T-helper 17 cell (primary cell): ENCODE measurements around the gene ANO9. TPM values are rescaled to one million over a fixed set of nuclear protein-coding genes. Genes with fewer than 3 reads are reported as not detected.
"Not testable (repeated sequence)": the region's sequence is repeated elsewhere in the genome, so short reads cannot be mapped to it uniquely, and the experiment has no call there.

Source experiments
- ATAC-seq: fragments of 150-1000 bp; cut with Tn5 transposase; 2 replicates; pipeline ENCODE4 v1.10.0; 2021; ENCODE audit warnings: mild to moderate bottlenecking, moderate library complexity
- DNase-seq, 3 donors: peaks; one replicate each; pipeline versions ENCODE4 v3.0.0 to v3.0.0-alpha.2; 2020 to 2021
- H3K9me3 ChIP-seq: one replicate; pipeline ENCODE4 v1.7.0; 2013; ENCODE audit warnings: low read length, mild to moderate bottlenecking; ENCODE audit not compliant: control insufficient read depth, poor library complexity, severe bottlenecking
- H3K27ac Mint-ChIP-seq: one replicate; pipeline ENCODE4 v1.8.0; 2022; ENCODE audit warnings: mild to moderate bottlenecking, moderate library complexity, mixed read lengths
- H3K27me3 Mint-ChIP-seq: one replicate; pipeline ENCODE4 v1.8.0; 2022; ENCODE audit warnings: mixed read lengths
- H3K36me3 Mint-ChIP-seq: one replicate; pipeline ENCODE4 v1.8.0; 2022; ENCODE audit warnings: low read depth, mixed read lengths
- H3K4me1 Mint-ChIP-seq: one replicate; pipeline ENCODE4 v1.8.0; 2022; ENCODE audit warnings: mild to moderate bottlenecking, mixed read lengths
- H3K4me3 Mint-ChIP-seq: one replicate; pipeline ENCODE4 v1.8.0; 2022; ENCODE audit warnings: mild to moderate bottlenecking, moderate library complexity, mixed read lengths
- total RNA-seq, 4 donors: library from RNA in 2 of 4; stranded (reverse) in 2 of 4; gene quantifications; one replicate each; pipeline ENCODE4 v1.2.3 and lab custom pipeline; 2022 to 2026

ANO9 gene
- total RNA-seq, 2 donors from 2014 or later, result 131 to 165 TPM

DNA sequence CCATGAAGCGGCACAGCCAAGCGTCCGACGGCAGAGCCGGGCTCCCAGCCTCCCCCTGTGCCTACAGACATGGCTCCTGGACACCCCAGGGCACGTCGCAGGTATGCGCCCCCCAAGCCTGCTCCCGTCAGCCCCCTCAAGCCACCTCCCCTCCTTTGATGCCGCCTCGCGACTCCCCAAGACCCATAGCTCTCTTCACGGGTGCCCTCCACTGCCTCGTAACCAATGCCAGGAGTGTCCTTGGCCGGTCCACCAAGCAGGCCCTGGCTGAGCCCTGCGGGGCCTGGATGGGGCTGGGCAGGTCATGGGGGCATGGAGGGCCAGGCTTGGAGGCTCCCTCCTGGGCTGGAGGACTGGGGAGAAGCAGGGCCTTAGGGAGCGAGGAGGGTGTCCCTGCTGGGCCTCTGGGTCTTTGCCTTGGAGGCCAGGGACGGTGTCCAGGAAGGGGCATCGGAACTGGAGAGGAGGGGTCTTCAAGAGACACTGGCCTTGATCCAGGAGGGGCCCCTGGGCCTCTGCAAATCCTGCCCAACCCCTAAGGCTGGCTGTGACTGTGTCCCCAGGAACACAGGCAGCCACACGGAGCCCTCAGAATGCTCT is 9.2 kb downstream of the ANO9 start:
- DNase-seq (no peak), ATAC-seq (no peak)
- no peaks in the 10 kb centered on the region for H3K36me3 Mint-ChIP-seq
- H3K27ac Mint-ChIP-seq, result no peak overlapping the region
- H3K4me3 Mint-ChIP-seq, result no peak overlapping the region
- no peaks in the 10 kb centered on the region for H3K27me3 Mint-ChIP-seq
- no peaks in the 10 kb centered on the region for H3K9me3 ChIP-seq
- H3K4me1 Mint-ChIP-seq, result peaks cover 12% of the 10 kb centered on the region

GRCh38 chr11:431921-432320 is 9.9 kb downstream of the ANO9 start:
- Mint-ChIP-seq H3K36me3 (no peaks in the 10 kb centered on the region), H3K27ac (no peak overlapping the region), H3K4me3 (no peak overlapping the region), H3K27me3 (no peaks in the 10 kb centered on the region), H3K4me1 (peaks cover 7% of the 10 kb centered on the region)
- no peak for DNase-seq
- no peak for ATAC-seq
- H3K9me3 ChIP-seq, result no peaks in the 10 kb centered on the region

DNA sequence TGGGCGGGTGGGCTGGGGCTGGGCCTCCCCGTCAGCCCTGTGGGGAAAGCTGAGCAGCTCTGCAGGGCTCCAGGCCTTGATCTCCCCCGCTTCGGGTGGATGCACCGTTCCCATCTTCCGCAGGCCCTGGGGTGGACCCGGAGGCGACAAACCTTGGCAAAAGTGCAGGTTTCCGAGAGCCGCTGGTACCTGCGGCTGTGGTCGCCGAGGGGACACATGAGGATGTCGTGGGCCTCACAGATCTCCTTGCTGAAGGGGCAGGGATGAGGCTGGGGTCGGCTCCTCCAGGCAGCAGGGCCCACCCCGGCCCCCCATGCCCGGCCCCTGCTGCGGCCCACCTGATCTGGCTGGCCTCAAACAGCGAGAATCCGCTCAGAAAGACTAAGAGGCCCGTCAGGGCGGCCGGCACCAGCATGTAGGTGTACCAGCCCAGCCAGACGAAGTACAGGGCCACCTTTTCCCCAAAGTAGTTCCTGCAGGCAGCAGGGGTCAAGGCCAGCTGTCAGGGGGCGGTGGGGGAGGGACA is 11.8 kb downstream of the ANO9 start:
- DNase-seq (no peak), ATAC-seq (no peak)
- Mint-ChIP-seq H3K27ac (no peak overlapping the region), H3K4me3 (no peak overlapping the region), H3K27me3 (no peaks in the 10 kb centered on the region), H3K36me3 (no peaks in the 10 kb centered on the region), H3K4me1 (peaks cover 3% of the 10 kb centered on the region)
- no peaks in the 10 kb centered on the region for H3K9me3 ChIP-seq

DNA sequence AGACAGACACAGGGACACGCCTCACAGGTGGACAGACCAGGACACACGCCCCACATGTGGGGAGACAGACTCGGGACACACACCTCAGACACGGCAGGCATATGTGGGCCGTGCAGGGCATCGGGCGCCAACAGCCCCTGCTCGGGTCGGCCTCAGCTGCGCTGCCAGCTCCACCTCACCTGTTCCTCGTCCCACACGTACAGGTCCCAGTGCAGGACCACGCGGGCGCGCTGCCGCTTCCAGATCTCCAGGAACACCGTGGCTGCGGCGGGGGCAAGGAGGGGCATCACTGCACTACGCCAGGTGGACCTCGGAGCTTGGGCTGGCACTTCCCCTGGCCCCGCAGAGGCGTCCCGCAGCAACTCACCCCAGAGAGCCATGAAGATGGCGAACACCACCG is 12.4 kb downstream of the ANO9 start:
- no peak for ATAC-seq
- H3K36me3 Mint-ChIP-seq, result peaks cover 4% of the 10 kb centered on the region
- H3K4me1 Mint-ChIP-seq, result no peaks in the 10 kb centered on the region
- no peaks in the 10 kb centered on the region for H3K9me3 ChIP-seq
- peak in 1 of 3 donors; percentile 3 for DNase-seq
- no peaks in the 10 kb centered on the region for H3K27me3 Mint-ChIP-seq
- no peak overlapping the region for H3K27ac Mint-ChIP-seq
- H3K4me3 Mint-ChIP-seq, result no peak overlapping the region

GRCh38 chr11:428295-428694 is 13.5 kb downstream of the ANO9 start:
- Mint-ChIP-seq H3K4me3 (no peak overlapping the region), H3K36me3 (peaks cover 6% of the 10 kb centered on the region), H3K27me3 (no peaks in the 10 kb centered on the region), H3K27ac (no peak overlapping the region), H3K4me1 (no peaks in the 10 kb centered on the region)
- DNase-seq (no peak), ATAC-seq (no peak)
- no peaks in the 10 kb centered on the region for H3K9me3 ChIP-seq

GRCh38 chr11:426851-427250 is 15.0 kb downstream of the ANO9 start:
- ATAC-seq (no peak), DNase-seq (no peak)
- Mint-ChIP-seq H3K36me3 (peaks cover 6% of the 10 kb centered on the region), H3K4me1 (no peaks in the 10 kb centered on the region), H3K27ac (no peak overlapping the region), H3K4me3 (no peak overlapping the region), H3K27me3 (no peaks in the 10 kb centered on the region)
- no peaks in the 10 kb centered on the region for H3K9me3 ChIP-seq

DNA sequence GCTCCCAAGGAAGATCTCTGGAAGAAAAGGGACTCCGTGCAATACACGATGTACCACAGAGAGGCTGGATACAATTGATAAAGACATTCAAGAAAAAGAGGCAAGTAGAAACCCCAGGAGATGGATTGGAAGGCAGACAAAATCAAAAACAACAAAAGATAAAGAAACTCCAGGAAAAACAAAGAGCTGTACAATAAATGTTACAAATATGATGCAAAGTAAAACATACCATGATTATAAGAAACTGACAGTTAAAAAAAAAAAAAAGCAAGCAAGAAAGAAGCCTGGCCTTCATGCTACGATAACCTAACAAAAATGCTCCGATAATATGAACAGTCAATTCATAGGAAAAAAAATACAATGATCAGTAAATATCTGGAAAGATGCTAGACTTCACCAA is 16.5 kb downstream of the ANO9 start:
- peaks cover 6% of the 10 kb centered on the region for H3K36me3 Mint-ChIP-seq
- no peaks in the 10 kb centered on the region for H3K9me3 ChIP-seq
- ATAC-seq (no peak), DNase-seq (no peak)
- no peaks in the 10 kb centered on the region for H3K4me1 Mint-ChIP-seq
- no peak overlapping the region for H3K4me3 Mint-ChIP-seq
- no peaks in the 10 kb centered on the region for H3K27me3 Mint-ChIP-seq
- no peak overlapping the region for H3K27ac Mint-ChIP-seq

- H3K4me3 Mint-ChIP-seq, ATAC-seq, H3K9me3 ChIP-seq, H3K4me1 Mint-ChIP-seq, H3K27me3 Mint-ChIP-seq, DNase-seq, H3K27ac Mint-ChIP-seq, H3K36me3 Mint-ChIP-seq: not testable (repeated sequence)
These were observed 17.0 kb downstream of the ANO9 start for GRCh38 chr11:424766-425165.

- no peaks in the 10 kb centered on the region for H3K9me3 ChIP-seq
- H3K4me1 Mint-ChIP-seq, result no peaks in the 10 kb centered on the region
- DNase-seq, result no peak
- ATAC-seq, result no peak
- no peak overlapping the region for H3K4me3 Mint-ChIP-seq
- no peaks in the 10 kb centered on the region for H3K27me3 Mint-ChIP-seq
- peaks cover 6% of the 10 kb centered on the region for H3K36me3 Mint-ChIP-seq
- no peak overlapping the region for H3K27ac Mint-ChIP-seq
These were observed 17.6 kb downstream of the ANO9 start for GRCh38 chr11:424232-424631.

DNA sequence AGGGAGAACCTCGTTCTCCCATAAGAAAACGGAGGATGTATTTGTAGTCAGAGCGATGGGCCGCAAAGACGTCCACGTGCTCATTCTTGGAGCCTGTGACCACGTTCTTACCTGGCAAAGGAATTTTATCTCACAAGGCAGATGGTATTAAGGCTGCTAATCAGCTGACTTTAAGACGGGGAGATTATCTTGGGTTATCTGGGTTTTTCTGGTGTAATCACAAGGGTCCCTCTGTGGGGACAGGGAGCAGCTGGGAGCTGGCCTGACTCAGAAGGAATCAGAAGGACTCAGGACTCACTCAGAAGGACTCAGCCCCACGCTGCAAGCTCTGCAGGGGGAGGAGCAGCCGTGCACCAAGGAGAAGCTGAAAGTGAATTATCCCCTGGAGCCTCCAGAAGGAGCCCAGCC is 19.6 kb downstream of the ANO9 start:
- no peak for ATAC-seq
- H3K27me3 Mint-ChIP-seq, result no peaks in the 10 kb centered on the region
- no peaks in the 10 kb centered on the region for H3K4me1 Mint-ChIP-seq
- no peak for DNase-seq
- H3K4me3 Mint-ChIP-seq, result no peak overlapping the region
- peaks cover 6% of the 10 kb centered on the region for H3K36me3 Mint-ChIP-seq
- no peak overlapping the region for H3K27ac Mint-ChIP-seq
- H3K9me3 ChIP-seq, result no peaks in the 10 kb centered on the region

DNA sequence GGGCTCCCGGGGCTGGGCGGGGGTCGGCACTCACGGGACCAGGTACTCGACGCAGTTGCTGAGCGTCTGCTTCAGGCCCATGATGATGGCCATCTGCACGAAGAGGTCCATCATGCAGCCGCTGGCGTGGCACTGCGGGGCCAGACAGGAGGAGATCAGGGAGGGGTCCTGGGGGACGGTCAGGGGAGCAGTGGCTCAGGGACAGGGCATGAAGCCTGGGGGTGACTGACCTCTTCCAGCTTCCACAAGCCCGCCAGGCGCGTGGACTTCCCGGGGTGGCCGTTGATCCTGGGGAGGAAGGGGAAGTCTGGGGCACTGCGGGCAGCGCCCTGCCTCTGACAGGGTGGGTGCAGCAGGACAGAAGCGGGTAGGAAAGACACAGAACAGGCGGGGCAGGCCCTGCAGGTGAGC is 20.9 kb downstream of the ANO9 start:
- no peak overlapping the region for H3K4me3 Mint-ChIP-seq

DNA sequence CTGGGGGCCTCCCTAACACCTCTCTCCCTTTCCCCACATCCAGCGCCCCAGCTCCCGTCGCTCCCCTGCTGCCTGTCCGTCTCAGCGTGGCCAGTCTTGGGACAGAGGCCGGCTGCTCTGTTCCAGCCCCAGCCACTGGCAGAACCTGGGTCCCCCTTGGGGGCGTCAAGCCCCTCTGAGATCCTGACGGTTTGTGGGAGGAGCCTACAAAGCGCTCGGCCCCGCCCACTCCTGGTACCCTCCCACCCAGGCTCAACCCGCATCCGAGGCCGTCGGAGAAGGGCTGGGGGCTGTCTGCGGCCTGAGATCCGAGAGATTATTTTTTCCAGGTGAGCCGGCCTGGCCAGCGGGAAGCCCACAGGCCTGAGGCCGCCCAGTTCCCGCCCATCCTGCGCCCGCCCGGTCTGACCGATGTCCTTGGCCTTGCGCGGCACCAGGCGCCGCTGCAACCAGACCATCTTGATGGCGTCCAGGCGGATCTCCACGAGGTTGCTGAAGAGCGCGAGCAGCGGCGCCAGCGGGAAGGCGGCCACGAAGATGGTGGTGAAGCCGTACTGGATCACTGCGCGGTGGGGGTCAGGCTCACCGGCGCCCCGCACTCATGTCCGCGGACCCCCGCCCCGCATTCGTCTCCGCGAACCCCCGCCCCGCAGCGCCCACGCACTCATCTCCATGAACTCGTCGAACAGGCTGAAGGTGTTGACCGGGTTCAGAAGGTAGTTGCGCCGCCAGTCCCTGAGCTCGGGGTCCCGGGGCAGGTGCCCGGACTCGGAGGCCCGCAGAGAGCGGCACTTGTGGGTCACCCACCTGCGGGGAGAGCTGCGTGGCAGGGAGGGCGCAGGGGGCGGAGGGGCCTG is 21.5 kb downstream of the ANO9 start:
- DNase-seq (peak in 2 of 3 donors; percentile 4 to 10), ATAC-seq (no peak)
- H3K27me3 Mint-ChIP-seq, result no peaks in the 10 kb centered on the region
- no peak overlapping the region for H3K27ac Mint-ChIP-seq
- peaks cover 6% of the 10 kb centered on the region for H3K36me3 Mint-ChIP-seq
- no peaks in the 10 kb centered on the region for H3K9me3 ChIP-seq
- H3K4me1 Mint-ChIP-seq, result peaks cover 6% of the 10 kb centered on the region
- H3K4me3 Mint-ChIP-seq, result no peak overlapping the region

More for the DNA sequence above, 20.9 kb downstream of the ANO9 start:
- Mint-ChIP-seq H3K4me1 (peaks cover 3% of the 10 kb centered on the region), H3K27me3 (no peaks in the 10 kb centered on the region), H3K36me3 (peaks cover 6% of the 10 kb centered on the region), H3K27ac (no peak overlapping the region)
- DNase-seq (peak in 2 of 3 donors; percentile 3 to 9), ATAC-seq (no peak)
- no peaks in the 10 kb centered on the region for H3K9me3 ChIP-seq

GRCh38 chr11:419248-420005 is 22.4 kb downstream of the ANO9 start:
- DNase-seq (no peak), ATAC-seq (no peak)
- no peak overlapping the region for H3K4me3 Mint-ChIP-seq
- peaks cover 7% of the 10 kb centered on the region for H3K36me3 Mint-ChIP-seq
- no peaks in the 10 kb centered on the region for H3K9me3 ChIP-seq
- H3K27ac Mint-ChIP-seq, result no peak overlapping the region
- H3K27me3 Mint-ChIP-seq, result no peaks in the 10 kb centered on the region
- H3K4me1 Mint-ChIP-seq, result peaks cover 10% of the 10 kb centered on the region
